ENCODE measurements around the gene RASAL2.
"Not testable (repeated sequence)": the region's sequence is repeated elsewhere in the genome, so short reads cannot be mapped to it uniquely, and the experiment has no call there.

RASAL2 gene

GRCh38 chr1:178120520-178121052, 26.7 kb downstream of the RASAL2 start:
- DNase-seq = not testable (repeated sequence)

- DNase-seq = no peak
Observed at GRCh38 chr1:178121883-178122282, 28.0 kb downstream of the RASAL2 start.

- no peak for DNase-seq
Observed at GRCh38 chr1:178122283-178122682, 28.4 kb downstream of the RASAL2 start.

- no peak for DNase-seq
Observed at GRCh38 chr1:178124115-178124514, 30.2 kb downstream of the RASAL2 start.

GRCh38 chr1:178126261-178126660, 32.4 kb downstream of the RASAL2 start:
- no peak for DNase-seq

- DNase-seq = no peak
Observed at GRCh38 chr1:178126741-178127185, 32.9 kb downstream of the RASAL2 start.

GRCh38 chr1:178127482-178128191, 33.7 kb downstream of the RASAL2 start:
- DNase-seq = no peak

GRCh38 chr1:178133239-178133989, 39.5 kb downstream of the RASAL2 start:
- no peak for DNase-seq

- DNase-seq = no peak
Observed at GRCh38 chr1:178134061-178134460, 40.2 kb downstream of the RASAL2 start.

GRCh38 chr1:178137238-178137637, 43.3 kb downstream of the RASAL2 start:
- no peak for DNase-seq

GRCh38 chr1:178142806-178143205, 48.9 kb downstream of the RASAL2 start:
- no peak for DNase-seq

- no peak for DNase-seq
Observed at GRCh38 chr1:178143730-178144690, 50.1 kb downstream of the RASAL2 start.

GRCh38 chr1:178145605-178146004, 51.7 kb downstream of the RASAL2 start:
- DNase-seq = no peak

- no peak for DNase-seq
Observed at GRCh38 chr1:178146436-178146835, 52.5 kb downstream of the RASAL2 start.

- no peak for DNase-seq
Observed at GRCh38 chr1:178150610-178151009, 56.7 kb downstream of the RASAL2 start.

- no peak for DNase-seq
Observed at GRCh38 chr1:178151831-178152230, 57.9 kb downstream of the RASAL2 start.

GRCh38 chr1:178155481-178156255, 61.8 kb downstream of the RASAL2 start:
- no peak for DNase-seq

GRCh38 chr1:178160736-178161475, 67.0 kb downstream of the RASAL2 start:
- no peak for DNase-seq

GRCh38 chr1:178161516-178161915, 67.6 kb downstream of the RASAL2 start:
- DNase-seq = no peak

GRCh38 chr1:178165196-178165595, 71.3 kb downstream of the RASAL2 start:
- no peak for DNase-seq

- DNase-seq = no peak
Observed at GRCh38 chr1:178166429-178167024, 72.6 kb downstream of the RASAL2 start.

Measured in NCI-H2081 treated with DMSO at 0.1 percent for 48 hours (cell line).